IMR-90 (cell line): Measurements from ENCODE around the gene ATRX. TPM values are rescaled to one million over a fixed set of nuclear protein-coding genes. Genes with fewer than 3 reads are reported as not detected.

Experiments
- ATAC-seq: fragments of 200-7000 bp; cut with Tn5 transposase; 2 replicates; pipeline ENCODE4 v1.9.1; 2020; ENCODE audit warnings: low read depth, mild to moderate bottlenecking, moderate library complexity
- BruUV-seq: library from RNA; stranded (reverse); fragments of 400-500 nt; replicated peaks from 2 replicates; lab custom pipeline; 2021; lab: Mats Ljungman, UMichigan
- CTCF ChIA-PET: fragments of 300-600 bp; formaldehyde crosslinking; extraction: SDS; loops from one replicate; lab custom pipeline; 2021; ENCODE audit warnings: antibody characterized with exemption; lab: Yijun Ruan, JAX
- POLR2A ChIA-PET: fragments of 300-600 bp; sonication (Branson Sonifier 250); formaldehyde crosslinking; loops from one replicate; lab custom pipeline; 2022; ENCODE audit warnings: antibody characterized with exemption; ENCODE audit not compliant: unreplicated experiment; lab: Charles Lee
- DNase-seq: peaks from one replicate; pipeline ENCODE4 v3.0.0; 2013
- H2AFZ ChIP-seq: replicated peaks from 2 replicates; pipeline ENCODE3; 2013; ENCODE audit warnings: low read length, mild to moderate bottlenecking; ENCODE audit not compliant: poor library complexity
- H2AK5ac ChIP-seq: 2 replicates; pipeline ENCODE4 v1.6.1; 2013; ENCODE audit warnings: low read depth, low read length, inconsistent platforms
- H2AK9ac ChIP-seq: replicated peaks from 2 replicates; pipeline ENCODE3; 2013; ENCODE audit warnings: mild to moderate bottlenecking, low read depth, low read length, moderate library complexity; ENCODE audit not compliant: poor library complexity
- H2BK120ac ChIP-seq: 2 replicates; pipeline ENCODE4 v1.6.1; 2013; ENCODE audit warnings: low read depth, low read length, inconsistent platforms
- H2BK15ac ChIP-seq: 3 replicates; pipeline ENCODE4 v1.6.1; 2013; ENCODE audit warnings: low read depth, low read length, inconsistent platforms
- H2BK20ac ChIP-seq: 2 replicates; pipeline ENCODE4 v1.6.1; 2013; ENCODE audit warnings: low read depth, mild to moderate bottlenecking, inconsistent platforms, low read length, moderate library complexity
- H2BK5ac ChIP-seq: 2 replicates; pipeline ENCODE4 v1.6.1; 2013; ENCODE audit warnings: mild to moderate bottlenecking, low read depth, low read length, inconsistent platforms; ENCODE audit not compliant: poor library complexity, severe bottlenecking
- H3K14ac ChIP-seq: replicated peaks from 2 replicates; pipeline ENCODE4 v1.6.1; 2013; ENCODE audit warnings: low read depth, low read length, inconsistent platforms
- H3K18ac ChIP-seq: 2 replicates; pipeline ENCODE4 v1.6.1; 2013; ENCODE audit warnings: low read depth, low read length, control low read depth
- H3K23ac ChIP-seq: 2 replicates; pipeline ENCODE4 v1.6.1; 2013; ENCODE audit warnings: low read depth, low read length, inconsistent platforms
- H3K27ac ChIP-seq: 2 replicates; pipeline ENCODE4 v1.5.1; 2013; ENCODE audit warnings: mild to moderate bottlenecking, control low read depth, low read length; ENCODE audit not compliant: insufficient read depth
- H3K27me3 ChIP-seq: 2 replicates; pipeline ENCODE4 v1.6.1; 2013; ENCODE audit warnings: low read length; ENCODE audit not compliant: control insufficient read depth, insufficient read depth
- H3K36me3 ChIP-seq: 2 replicates; pipeline ENCODE4 v1.6.1; 2013; ENCODE audit warnings: low read length, mixed read lengths; ENCODE audit not compliant: control insufficient read depth, insufficient read depth
- H3K4ac ChIP-seq: 2 replicates; pipeline ENCODE4 v1.6.1; 2013; ENCODE audit warnings: low read depth, low read length, inconsistent platforms
- H3K4me1 ChIP-seq: 2 replicates; pipeline ENCODE4 v1.6.1; 2013; ENCODE audit warnings: low read length, mixed read lengths; ENCODE audit not compliant: control insufficient read depth, insufficient read depth
- H3K4me2 ChIP-seq: 2 replicates; pipeline ENCODE4 v1.6.1; 2013; ENCODE audit warnings: low read depth, mild to moderate bottlenecking, control low read depth, low read length, moderate library complexity
- H3K4me3 ChIP-seq: 2 replicates; pipeline ENCODE4 v1.5.1; 2013; ENCODE audit warnings: low read depth, mild to moderate bottlenecking, control low read depth, low read length, moderate library complexity; ENCODE audit not compliant: insufficient read depth
- H3K56ac ChIP-seq: 2 replicates; pipeline ENCODE4 v1.6.1; 2013; ENCODE audit warnings: low read length, inconsistent platforms; ENCODE audit not compliant: insufficient read depth; ENCODE audit errors: extremely low read depth
- H3K79me1 ChIP-seq, 2 experiments: 2 replicates each; pipeline ENCODE4 v1.6.1; 2013; ENCODE audit warnings: low read length in 2 of 2, inconsistent platforms in 1 of 2, low read depth in 1 of 2
- H3K9ac ChIP-seq: 2 replicates; pipeline ENCODE4 v1.6.1; 2013; ENCODE audit warnings: low read depth, low read length, control low read depth
- H3K9me1 ChIP-seq: 2 replicates; pipeline ENCODE4 v1.6.1; 2013; ENCODE audit warnings: low read length, inconsistent platforms; ENCODE audit not compliant: insufficient read depth
- H3K9me3 ChIP-seq: 2 replicates; pipeline ENCODE4 v1.6.1; 2013; ENCODE audit warnings: low read length; ENCODE audit not compliant: control insufficient read depth, insufficient read depth
- H4K20me1 ChIP-seq: 2 replicates; pipeline ENCODE4 v1.6.1; 2013; ENCODE audit warnings: low read length, inconsistent platforms; ENCODE audit not compliant: insufficient read depth
- H4K5ac ChIP-seq: 2 replicates; pipeline ENCODE4 v1.6.1; 2013; ENCODE audit warnings: mild to moderate bottlenecking, low read depth, low read length, control low read depth
- H4K8ac ChIP-seq, 2 experiments: 2 replicates each; pipeline ENCODE4 v1.6.1; 2013; ENCODE audit warnings: low read depth in 2 of 2, low read length in 2 of 2, control low read depth in 1 of 2, inconsistent platforms in 1 of 2
- H4K91ac ChIP-seq: 2 replicates; pipeline ENCODE4 v1.6.1; 2013; ENCODE audit warnings: low read depth, low read length, inconsistent platforms; ENCODE audit not compliant: insufficient read depth
- BHLHE40 ChIP-seq: fragments of 150-350 bp; IDR thresholded peaks from 2 replicates; pipeline ENCODE4 v1.6.1; 2016; ENCODE audit warnings: mild to moderate bottlenecking, low read depth, low read length
- CHD1 ChIP-seq: IDR thresholded peaks from 2 replicates; pipeline ENCODE4 v1.6.1; 2012; ENCODE audit warnings: low read depth, low read length, improper control_type of control experiment
- FOS ChIP-seq: fragments of 150-350 bp; IDR thresholded peaks from 2 replicates; pipeline ENCODE4 v1.6.1; 2016; ENCODE audit warnings: low read depth, low read length
- MAZ ChIP-seq: IDR thresholded peaks from 2 replicates; pipeline ENCODE4 v1.6.1; 2012; ENCODE audit warnings: low read depth, mild to moderate bottlenecking, low read length, improper control_type of control experiment, moderate library complexity, borderline replicate concordance
- NFE2L2 ChIP-seq: fragments of 150-350 bp; IDR thresholded peaks from 2 replicates; pipeline ENCODE4 v1.6.1; 2016; ENCODE audit warnings: low read depth, mild to moderate bottlenecking, low read length
- RAD21 ChIP-seq: IDR thresholded peaks from 2 replicates; pipeline ENCODE4 v1.6.1; 2012; ENCODE audit warnings: low read length, improper control_type of control experiment
- RCOR1 ChIP-seq: IDR thresholded peaks from 2 replicates; pipeline ENCODE4 v1.6.1; 2012; ENCODE audit warnings: mild to moderate bottlenecking, low read length, improper control_type of control experiment; ENCODE audit not compliant: insufficient replicate concordance
- RFX5 ChIP-seq: IDR thresholded peaks from 2 replicates; pipeline ENCODE4 v1.8.0; 2012; ENCODE audit warnings: low read depth, mild to moderate bottlenecking, low read length, moderate library complexity
- SMC3 ChIP-seq: fragments of 150-350 bp; IDR thresholded peaks from 2 replicates; pipeline ENCODE4 v1.6.1; 2016; ENCODE audit warnings: low read depth, mild to moderate bottlenecking, antibody characterized with exemption, low read length, moderate library complexity
- WGBS, 2 experiments: methylation state at CpG; one replicate each; pipeline versions ENCODE4 v1.1.5 to v1.1.7; 2013; ENCODE audit warnings: missing lambda C conversion rate in 2 of 2; ENCODE audit not compliant: insufficient read length in 1 of 2; ENCODE audit errors: extremely low coverage in 2 of 2; 5-methylcytosine and 5-hydroxymethylcytosine counted together
- dilution Hi-C: fragments of 300-500 bp; cut with HindIII; formaldehyde crosslinking; loops from one replicate; pipeline ENCODE4 v1.14.3; 2018; ENCODE audit warnings: low sequenced_read_pairs; ENCODE audit not compliant: unreplicated experiment
- in situ Hi-C: fragments of 300-500 bp; cut with MboI; formaldehyde crosslinking; loops from 3 replicates; pipeline ENCODE4 v1.14.3; 2019; ENCODE audit warnings: low sequenced_read_pairs, inconsistent platforms, mixed read lengths
- intact Hi-C: fragments of 100-400 bp; cut with micrococcal nuclease; formaldehyde crosslinking; loops from 2 replicates; pipeline ENCODE4 v1.10.0; 2022
- polyA plus RNA-seq, 3 experiments: library from polyadenylated mRNA; depleted of rRNA; stranded (reverse); fragments of >200 nt; gene quantifications; 2 replicates each; pipeline ENCODE4 v1.2.3, GENCODE V29; 2012; ENCODE audit warnings: low replicate concordance in 1 of 3
- total RNA-seq: library from RNA; depleted of rRNA; stranded (reverse); fragments of >200 nt; gene quantifications from 2 replicates; pipeline ENCODE4 v1.2.3, GENCODE V29; 2012
- TF ChIP-seq, protein P1 (sequence below): fragments of 150-350 bp; IDR thresholded peaks from 2 replicates; pipeline ENCODE4 v1.6.1; 2017; ENCODE audit warnings: mild to moderate bottlenecking, antibody characterized with exemption, low read length, low read depth
- TF ChIP-seq, protein P2 (sequence below): conservative IDR thresholded peaks from 2 replicates; pipeline ENCODE4 v1.5.1; 2012; ENCODE audit warnings: mild to moderate bottlenecking, low read depth, low read length, improper control_type of control experiment

The ATRX gene
- total and polyA plus RNA-seq, 2 of the 4 experiments (the other 2 are of a cell fraction) = 20.7 to 73.8 TPM

DNA sequence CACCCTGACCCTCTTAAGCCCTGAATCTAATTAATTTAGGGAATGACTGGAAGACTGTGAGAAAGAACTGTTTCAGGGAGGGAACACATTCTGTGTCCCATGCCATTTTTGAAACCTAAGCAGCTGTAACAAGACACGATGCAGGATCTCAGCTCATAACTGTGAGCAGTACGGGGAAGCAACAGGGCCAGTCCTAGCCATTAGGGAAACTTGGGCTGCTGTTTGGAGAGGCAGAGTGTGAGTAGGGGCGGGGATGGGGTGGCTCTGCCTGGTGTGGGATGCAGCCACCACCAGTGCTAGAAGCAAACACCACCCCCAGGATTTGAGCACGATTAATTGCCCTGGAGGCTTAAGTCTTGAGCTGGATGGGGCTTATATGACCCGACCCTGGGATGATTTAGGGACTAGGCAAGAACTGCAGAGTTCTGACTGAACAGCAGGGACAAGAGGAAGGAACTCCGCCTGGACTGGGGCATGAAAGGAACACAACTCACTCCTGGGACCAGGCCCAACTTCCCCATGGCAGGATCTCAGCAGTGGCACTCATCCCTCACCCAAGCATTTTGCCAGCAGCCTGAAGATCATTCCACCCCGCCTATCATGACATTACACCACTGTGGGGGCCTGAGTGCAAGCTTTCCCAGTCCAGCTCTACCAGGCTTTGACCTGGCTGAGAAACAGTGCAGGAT lies 43.1 kb downstream of the ATRX start:
- no peak overlapping the region for H3K14ac ChIP-seq
- no peak overlapping the region for H2AK5ac ChIP-seq
- H3K56ac ChIP-seq = no peak overlapping the region
- H3K27me3 ChIP-seq = no peaks in the 10 kb centered on the region
- no peak overlapping the region; the same call in 1 of the 2 replicates for H3K23ac ChIP-seq
- intact Hi-C loops (no loop called here), dilution Hi-C loops (no loop called here), in situ Hi-C loops (no loop called here)
- no peaks in the 10 kb centered on the region; the same call in 1 of the 2 replicates for H3K36me3 ChIP-seq
- H3K79me1 ChIP-seq = peaks cover 3 to 29% of the 10 kb centered on the region in 2 experiments; a peak in 3 of 4 replicates
- H2BK5ac ChIP-seq = no peak overlapping the region
- no peak overlapping the region for H2AFZ ChIP-seq
- H4K5ac ChIP-seq = no peak overlapping the region
- H2BK120ac ChIP-seq = no peak overlapping the region
- no peak overlapping the region for H3K4me3 ChIP-seq
- BruUV-seq = no TSS peak
- DNase-seq (no peak), ATAC-seq (no peak; the same call in 1 of the 2 replicates)
- H3K9me1 ChIP-seq = peaks cover 5% of the 10 kb centered on the region; the same call in 1 of the 2 replicates
- H2BK15ac ChIP-seq = no peak overlapping the region
- H3K18ac ChIP-seq = no peak overlapping the region
- H3K4ac ChIP-seq = no peak overlapping the region
- no peak overlapping the region for H3K27ac ChIP-seq
- WGBS, 2 experiments = 67% methylated on average over 2 of the region's 7 CpGs; no CpG with 5 or more reads in 1 of the 2 experiments
- ChIA-PET POLR2A (interaction anchor here (0.5 kb wide), 1 partner anchor 20 kb away, joined by 5 read pairs; no protein-coding TSS in a partner anchor), CTCF (no interaction called here)
- no peak overlapping the region for H2AK9ac ChIP-seq
- no peak for TF ChIP-seq FOS
- no peak for TF ChIP-seq RFX5
- TF ChIP-seq RCOR1 = no peak
- no peak for TF ChIP-seq CHD1
- TF ChIP-seq RAD21 = no peak
- no peak for TF ChIP-seq SMC3
- TF ChIP-seq, protein P1, sequence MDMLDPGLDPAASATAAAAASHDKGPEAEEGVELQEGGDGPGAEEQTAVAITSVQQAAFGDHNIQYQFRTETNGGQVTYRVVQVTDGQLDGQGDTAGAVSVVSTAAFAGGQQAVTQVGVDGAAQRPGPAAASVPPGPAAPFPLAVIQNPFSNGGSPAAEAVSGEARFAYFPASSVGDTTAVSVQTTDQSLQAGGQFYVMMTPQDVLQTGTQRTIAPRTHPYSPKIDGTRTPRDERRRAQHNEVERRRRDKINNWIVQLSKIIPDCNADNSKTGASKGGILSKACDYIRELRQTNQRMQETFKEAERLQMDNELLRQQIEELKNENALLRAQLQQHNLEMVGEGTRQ = no peak
- no peak for TF ChIP-seq MAZ
- TF ChIP-seq BHLHE40 = no peak
- TF ChIP-seq, protein P2, sequence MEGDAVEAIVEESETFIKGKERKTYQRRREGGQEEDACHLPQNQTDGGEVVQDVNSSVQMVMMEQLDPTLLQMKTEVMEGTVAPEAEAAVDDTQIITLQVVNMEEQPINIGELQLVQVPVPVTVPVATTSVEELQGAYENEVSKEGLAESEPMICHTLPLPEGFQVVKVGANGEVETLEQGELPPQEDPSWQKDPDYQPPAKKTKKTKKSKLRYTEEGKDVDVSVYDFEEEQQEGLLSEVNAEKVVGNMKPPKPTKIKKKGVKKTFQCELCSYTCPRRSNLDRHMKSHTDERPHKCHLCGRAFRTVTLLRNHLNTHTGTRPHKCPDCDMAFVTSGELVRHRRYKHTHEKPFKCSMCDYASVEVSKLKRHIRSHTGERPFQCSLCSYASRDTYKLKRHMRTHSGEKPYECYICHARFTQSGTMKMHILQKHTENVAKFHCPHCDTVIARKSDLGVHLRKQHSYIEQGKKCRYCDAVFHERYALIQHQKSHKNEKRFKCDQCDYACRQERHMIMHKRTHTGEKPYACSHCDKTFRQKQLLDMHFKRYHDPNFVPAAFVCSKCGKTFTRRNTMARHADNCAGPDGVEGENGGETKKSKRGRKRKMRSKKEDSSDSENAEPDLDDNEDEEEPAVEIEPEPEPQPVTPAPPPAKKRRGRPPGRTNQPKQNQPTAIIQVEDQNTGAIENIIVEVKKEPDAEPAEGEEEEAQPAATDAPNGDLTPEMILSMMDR = no peak
- no peak for TF ChIP-seq NFE2L2
- no peak overlapping the region for H3K9ac ChIP-seq
- H4K8ac ChIP-seq = no peak overlapping the region
- H4K91ac ChIP-seq = no peak overlapping the region
- peaks cover 47% of the 10 kb centered on the region for H4K20me1 ChIP-seq
- H3K4me1 ChIP-seq = no peaks in the 10 kb centered on the region
- no peak overlapping the region for H3K4me2 ChIP-seq
- H2BK20ac ChIP-seq = no peak overlapping the region
- H3K9me3 ChIP-seq = no peaks in the 10 kb centered on the region
